Hindlimb muscle (tissue), 1 donor: ENCODE measurements around the gene GSTT4. TPM values are rescaled to one million over a fixed set of nuclear protein-coding genes. Genes with fewer than 3 reads are reported as not detected.
"Not testable (repeated sequence)": the region's sequence is repeated elsewhere in the genome, so short reads cannot be mapped to it uniquely, and the experiment has no call there.

Experiments used
- DNase-seq: peaks from one replicate; pipeline ENCODE4 v3.0.0-alpha.2; 2013
- polyA plus RNA-seq: library from polyadenylated mRNA; unstranded; fragments of 120-200 nt; gene quantifications from one replicate; pipeline ENCODE4 v1.2.1, GENCODE V29; 2013; ENCODE audit not compliant: insufficient read length

Gene GSTT4
- polyA plus RNA-seq, 1 donor = not detected

- DNase-seq = not testable (repeated sequence)
These were observed 52.4 kb downstream of the GSTT4 start for GRCh38 chr22:23952794-23953405.

GRCh38 chr22:23951383-23951782, 53.9 kb downstream of the GSTT4 start:
- DNase-seq = not testable (repeated sequence)

- DNase-seq = not testable (repeated sequence)
These were observed 55.5 kb downstream of the GSTT4 start for GRCh38 chr22:23949764-23950163.

Other genes starting within 250 kb of the GSTT4 start
- gene C22orf15, start 242.5 kb downstream of the GSTT4 start, polyA plus RNA-seq = 0.50 TPM
- 53.5 TPM for gene CHCHD10, start 237.5 kb downstream of the GSTT4 start, polyA plus RNA-seq
- 8.2 TPM for gene MMP11, start 232.6 kb downstream of the GSTT4 start, polyA plus RNA-seq
- 79.3 TPM for gene SMARCB1, start 218.5 kb downstream of the GSTT4 start, polyA plus RNA-seq
- 1.2 TPM for gene DERL3, start 166.4 kb downstream of the GSTT4 start, polyA plus RNA-seq
- 9.5 TPM for gene SLC2A11, start 147.6 kb downstream of the GSTT4 start, polyA plus RNA-seq
- 178 TPM for gene MIF, start 111.1 kb downstream of the GSTT4 start, polyA plus RNA-seq
- gene GSTT2B, start 44.3 kb downstream of the GSTT4 start, polyA plus RNA-seq = 14.3 TPM
- 3.3 TPM for gene DDTL, start 38.6 kb downstream of the GSTT4 start, polyA plus RNA-seq
- gene DDT, start 31.0 kb downstream of the GSTT4 start, polyA plus RNA-seq = 45.9 TPM
- gene GSTT2, start 25.3 kb downstream of the GSTT4 start, polyA plus RNA-seq = 0.41 TPM
- 37.9 TPM for gene CABIN1, start 5.9 kb upstream of the GSTT4 start, polyA plus RNA-seq
- 0.85 TPM for gene SUSD2, start 176.0 kb upstream of the GSTT4 start, polyA plus RNA-seq
- gene GGT5, start 239.6 kb upstream of the GSTT4 start, polyA plus RNA-seq = 13.7 TPM